WERI-Rb-1 (cell line): ENCODE data around the gene CFAP299.

Experiments used
- DNase-seq: peaks from one replicate; pipeline ENCODE4 v3.0.0-alpha.2; 2020
- H3K27ac ChIP-seq: fragments of 250-450 bp; sonication (Bioruptor Pico); 2 replicates; pipeline ENCODE4 v1.5.1; 2020; ENCODE audit warnings: mild to moderate bottlenecking, moderate library complexity
- H3K27me3 ChIP-seq: fragments of 250-450 bp; sonication (Bioruptor Pico); 2 replicates; pipeline ENCODE4 v1.5.1; 2021; ENCODE audit warnings: mild to moderate bottlenecking, low read depth, moderate library complexity; ENCODE audit not compliant: insufficient read depth, severe bottlenecking
- H3K36me3 ChIP-seq: fragments of 250-450 bp; sonication (Bioruptor Pico); 2 replicates; pipeline ENCODE4 v1.5.1; 2020; ENCODE audit warnings: mild to moderate bottlenecking, moderate library complexity
- H3K4me3 ChIP-seq: 2 replicates; pipeline ENCODE4 v1.5.1; 2011; ENCODE audit warnings: low read depth, mild to moderate bottlenecking, control low read depth, low read length
- H3K9me3 ChIP-seq: fragments of 250-450 bp; sonication (Bioruptor Pico); 2 replicates; pipeline ENCODE4 v1.5.1; 2021; ENCODE audit warnings: mild to moderate bottlenecking, moderate library complexity; ENCODE audit not compliant: severe bottlenecking
- TF ChIP-seq, protein P1 (sequence below): IDR thresholded peaks from 2 replicates; pipeline ENCODE4 v1.5.1; 2011; ENCODE audit warnings: low read depth, mild to moderate bottlenecking, control low read depth, inconsistent platforms, low read length

Gene CFAP299

GRCh38 chr4:80446248-80446647, 110.7 kb downstream of the CFAP299 start:
- no peak overlapping the region for H3K27ac ChIP-seq

GRCh38 chr4:80446664-80447063, 111.1 kb downstream of the CFAP299 start:
- no peak for DNase-seq

More at GRCh38 chr4:80446248-80446647, 110.7 kb downstream of the CFAP299 start:
- no peaks in the 10 kb centered on the region for H3K27me3 ChIP-seq
- no peaks in the 10 kb centered on the region for H3K9me3 ChIP-seq
- no peak for DNase-seq
- H3K4me3 ChIP-seq: no peak overlapping the region
- TF ChIP-seq, protein P1, sequence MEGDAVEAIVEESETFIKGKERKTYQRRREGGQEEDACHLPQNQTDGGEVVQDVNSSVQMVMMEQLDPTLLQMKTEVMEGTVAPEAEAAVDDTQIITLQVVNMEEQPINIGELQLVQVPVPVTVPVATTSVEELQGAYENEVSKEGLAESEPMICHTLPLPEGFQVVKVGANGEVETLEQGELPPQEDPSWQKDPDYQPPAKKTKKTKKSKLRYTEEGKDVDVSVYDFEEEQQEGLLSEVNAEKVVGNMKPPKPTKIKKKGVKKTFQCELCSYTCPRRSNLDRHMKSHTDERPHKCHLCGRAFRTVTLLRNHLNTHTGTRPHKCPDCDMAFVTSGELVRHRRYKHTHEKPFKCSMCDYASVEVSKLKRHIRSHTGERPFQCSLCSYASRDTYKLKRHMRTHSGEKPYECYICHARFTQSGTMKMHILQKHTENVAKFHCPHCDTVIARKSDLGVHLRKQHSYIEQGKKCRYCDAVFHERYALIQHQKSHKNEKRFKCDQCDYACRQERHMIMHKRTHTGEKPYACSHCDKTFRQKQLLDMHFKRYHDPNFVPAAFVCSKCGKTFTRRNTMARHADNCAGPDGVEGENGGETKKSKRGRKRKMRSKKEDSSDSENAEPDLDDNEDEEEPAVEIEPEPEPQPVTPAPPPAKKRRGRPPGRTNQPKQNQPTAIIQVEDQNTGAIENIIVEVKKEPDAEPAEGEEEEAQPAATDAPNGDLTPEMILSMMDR: no peak
- H3K36me3 ChIP-seq: no peaks in the 10 kb centered on the region

DNA sequence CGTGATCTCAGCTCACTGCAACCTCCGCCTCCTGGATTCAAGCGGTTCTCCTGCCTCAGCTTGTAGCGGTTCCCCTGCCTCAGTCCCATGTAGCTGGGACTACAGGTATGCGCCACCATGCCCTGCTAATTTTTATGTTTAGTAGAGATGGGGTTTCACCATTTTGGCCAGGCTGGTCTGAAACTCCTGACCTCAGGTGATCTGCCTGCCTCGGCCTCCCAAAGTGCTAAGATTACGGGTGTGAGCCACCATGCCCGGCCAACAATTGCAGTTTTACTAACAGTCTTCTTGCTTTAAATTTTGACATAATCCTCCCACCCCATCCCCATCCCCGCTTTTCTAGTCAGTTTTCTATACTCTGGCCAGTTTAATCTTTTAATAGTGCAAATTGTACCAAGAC, 112.0 kb downstream of the CFAP299 start:
- Histone ChIP-seq H3K27ac (no peak overlapping the region), H3K36me3 (no peaks in the 10 kb centered on the region), H3K27me3 (no peaks in the 10 kb centered on the region), H3K4me3 (no peak overlapping the region), H3K9me3 (no peaks in the 10 kb centered on the region)
- TF ChIP-seq, protein P1: no peak
- no peak for DNase-seq

More at GRCh38 chr4:80446664-80447063, 111.1 kb downstream of the CFAP299 start:
- Histone ChIP-seq H3K27me3 (no peaks in the 10 kb centered on the region), H3K27ac (no peak overlapping the region), H3K36me3 (no peaks in the 10 kb centered on the region), H3K9me3 (no peaks in the 10 kb centered on the region), H3K4me3 (no peak overlapping the region)
- TF ChIP-seq, protein P1: no peak

DNA sequence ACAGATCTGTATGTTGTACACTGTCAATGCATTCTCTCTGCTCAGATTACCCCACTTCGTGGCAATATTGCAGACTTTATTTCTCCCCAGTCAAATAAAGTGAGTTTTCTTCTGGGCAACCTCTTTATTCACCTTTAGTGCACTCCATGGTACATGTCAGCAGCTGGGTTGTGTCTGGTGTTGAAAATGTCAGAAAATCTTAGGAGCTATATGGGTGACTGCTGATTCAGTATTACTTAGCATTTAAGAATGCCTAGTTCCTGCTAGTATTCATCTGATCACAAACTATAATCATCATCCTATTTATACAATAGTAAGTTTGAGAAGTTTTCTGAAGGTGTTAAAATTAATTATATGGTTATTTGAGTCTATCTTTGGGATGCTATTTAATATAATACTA, 112.5 kb downstream of the CFAP299 start:
- H3K4me3 ChIP-seq: no peak overlapping the region
- H3K27me3 ChIP-seq: no peaks in the 10 kb centered on the region
- no peaks in the 10 kb centered on the region for H3K9me3 ChIP-seq
- no peak overlapping the region for H3K27ac ChIP-seq
- no peak for DNase-seq
- TF ChIP-seq, protein P1: no peak
- H3K36me3 ChIP-seq: no peaks in the 10 kb centered on the region

DNA sequence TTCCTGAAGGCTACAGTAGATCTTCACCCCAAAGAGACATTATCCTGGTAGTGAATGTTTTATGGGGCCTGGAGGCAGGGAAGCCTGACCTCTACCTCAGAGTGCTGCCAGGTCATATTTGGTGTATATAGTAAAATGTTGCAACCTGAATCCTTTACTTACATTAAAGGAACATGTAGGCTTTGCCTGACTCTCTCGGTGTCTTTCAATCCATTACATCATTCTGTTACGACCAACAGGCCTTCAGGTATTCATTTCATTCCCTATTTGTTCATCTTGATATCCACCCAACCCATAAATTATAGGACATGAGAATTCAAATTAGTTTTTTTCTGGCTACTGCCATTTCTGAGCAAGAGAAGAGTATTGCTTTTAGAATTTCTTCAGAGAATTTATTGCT, 116.5 kb downstream of the CFAP299 start:
- Histone ChIP-seq H3K36me3 (no peaks in the 10 kb centered on the region), H3K27ac (no peak overlapping the region), H3K9me3 (no peaks in the 10 kb centered on the region), H3K27me3 (no peaks in the 10 kb centered on the region), H3K4me3 (no peak overlapping the region)
- TF ChIP-seq, protein P1: no peak
- no peak for DNase-seq

- Histone ChIP-seq H3K9me3 (no peaks in the 10 kb centered on the region), H3K27me3 (no peaks in the 10 kb centered on the region), H3K36me3 (no peaks in the 10 kb centered on the region), H3K4me3 (no peak overlapping the region), H3K27ac (no peak overlapping the region)
- DNase-seq: no peak
- TF ChIP-seq, protein P1: no peak
Measured at GRCh38 chr4:80452768-80453167, 117.2 kb downstream of the CFAP299 start.
